Calu3 (cell line): ENCODE data around the gene CBARP. TPM values are rescaled to one million over a fixed set of nuclear protein-coding genes. Genes with fewer than 3 reads are reported as not detected.

Source experiments
- BruUV-seq: library from RNA; stranded (reverse); fragments of 400-500 nt; replicated peaks from 2 replicates; lab custom pipeline; 2021; lab: Mats Ljungman, UMichigan
- CTCF ChIA-PET: fragments of 300-600 bp; sonication (Branson Sonifier 250); formaldehyde crosslinking; loops from one replicate; lab custom pipeline; 2022; ENCODE audit warnings: antibody characterized with exemption; lab: Charles Lee
- DNase-seq: peaks from one replicate; pipeline ENCODE4 v3.0.0; 2022
- H3K27ac Mint-ChIP-seq: one replicate; pipeline ENCODE4 v1.8.0; 2022; ENCODE audit warnings: mixed read lengths; ENCODE audit not compliant: unreplicated experiment
- H3K27me3 Mint-ChIP-seq: one replicate; pipeline ENCODE4 v1.8.0; 2022; ENCODE audit warnings: mixed read lengths; ENCODE audit not compliant: unreplicated experiment
- H3K36me3 Mint-ChIP-seq: one replicate; pipeline ENCODE4 v1.8.0; 2022; ENCODE audit warnings: mild to moderate bottlenecking, moderate library complexity, mixed read lengths; ENCODE audit not compliant: insufficient read depth, unreplicated experiment
- H3K4me1 Mint-ChIP-seq: one replicate; pipeline ENCODE4 v1.8.0; 2022; ENCODE audit warnings: mild to moderate bottlenecking, low read depth, mixed read lengths; ENCODE audit not compliant: unreplicated experiment
- H3K4me3 Mint-ChIP-seq: one replicate; pipeline ENCODE4 v1.8.0; 2022; ENCODE audit warnings: mild to moderate bottlenecking, low read depth, moderate library complexity, mixed read lengths; ENCODE audit not compliant: unreplicated experiment
- H3K9me3 Mint-ChIP-seq: one replicate; pipeline ENCODE4 v1.8.0; 2022; ENCODE audit warnings: low read depth, mixed read lengths; ENCODE audit not compliant: unreplicated experiment
- intact Hi-C: fragments of 100-400 bp; cut with micrococcal nuclease; formaldehyde crosslinking; loops from one replicate; pipeline ENCODE4 v1.10.0; 2022; ENCODE audit not compliant: unreplicated experiment
- total RNA-seq: library from RNA; stranded (reverse); gene quantifications from 2 replicates; pipeline ENCODE4 v1.2.3, GENCODE V29; 2022
- TF ChIP-seq, protein P1 (sequence below): fragments of 200-600 bp; IDR thresholded peaks from one replicate; pipeline ENCODE4 v1.8.0; 2022; ENCODE audit warnings: antibody characterized with exemption; ENCODE audit not compliant: unreplicated experiment

The CBARP gene
- total RNA-seq, 1 experiment from 2014 or later: 4.2 TPM

- Mint-ChIP-seq H3K4me1 (no peaks in the 10 kb centered on the region), H3K4me3 (no peak overlapping the region), H3K9me3 (no peaks in the 10 kb centered on the region), H3K27ac (no peak overlapping the region), H3K36me3 (peaks cover 11% of the 10 kb centered on the region), H3K27me3 (no peaks in the 10 kb centered on the region)
- TF ChIP-seq, protein P1, sequence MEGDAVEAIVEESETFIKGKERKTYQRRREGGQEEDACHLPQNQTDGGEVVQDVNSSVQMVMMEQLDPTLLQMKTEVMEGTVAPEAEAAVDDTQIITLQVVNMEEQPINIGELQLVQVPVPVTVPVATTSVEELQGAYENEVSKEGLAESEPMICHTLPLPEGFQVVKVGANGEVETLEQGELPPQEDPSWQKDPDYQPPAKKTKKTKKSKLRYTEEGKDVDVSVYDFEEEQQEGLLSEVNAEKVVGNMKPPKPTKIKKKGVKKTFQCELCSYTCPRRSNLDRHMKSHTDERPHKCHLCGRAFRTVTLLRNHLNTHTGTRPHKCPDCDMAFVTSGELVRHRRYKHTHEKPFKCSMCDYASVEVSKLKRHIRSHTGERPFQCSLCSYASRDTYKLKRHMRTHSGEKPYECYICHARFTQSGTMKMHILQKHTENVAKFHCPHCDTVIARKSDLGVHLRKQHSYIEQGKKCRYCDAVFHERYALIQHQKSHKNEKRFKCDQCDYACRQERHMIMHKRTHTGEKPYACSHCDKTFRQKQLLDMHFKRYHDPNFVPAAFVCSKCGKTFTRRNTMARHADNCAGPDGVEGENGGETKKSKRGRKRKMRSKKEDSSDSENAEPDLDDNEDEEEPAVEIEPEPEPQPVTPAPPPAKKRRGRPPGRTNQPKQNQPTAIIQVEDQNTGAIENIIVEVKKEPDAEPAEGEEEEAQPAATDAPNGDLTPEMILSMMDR: no peak
- intact Hi-C loops: no loop called here
- CTCF ChIA-PET: no interaction called here
- no peak for DNase-seq
- no TSS peak for BruUV-seq
Measured at GRCh38 chr19:1224047-1224825, 13.6 kb downstream of the CBARP start.

GRCh38 chr19:1223018-1223855 is 14.6 kb downstream of the CBARP start:
- DNase-seq: peak; percentile 53
- no TSS peak for BruUV-seq
- no peak overlapping the region for H3K4me3 Mint-ChIP-seq
- no peaks in the 10 kb centered on the region for H3K4me1 Mint-ChIP-seq
- no peak overlapping the region for H3K27ac Mint-ChIP-seq
- peaks cover 10% of the 10 kb centered on the region for H3K36me3 Mint-ChIP-seq
- intact Hi-C loops: no loop called here
- H3K27me3 Mint-ChIP-seq: no peaks in the 10 kb centered on the region
- CTCF ChIA-PET: no interaction called here
- TF ChIP-seq, protein P1: no peak
- no peaks in the 10 kb centered on the region for H3K9me3 Mint-ChIP-seq

GRCh38 chr19:1222394-1222793 is 15.4 kb downstream of the CBARP start:
- Mint-ChIP-seq H3K4me1 (no peaks in the 10 kb centered on the region), H3K27ac (no peak overlapping the region), H3K27me3 (no peaks in the 10 kb centered on the region), H3K4me3 (no peak overlapping the region), H3K36me3 (peaks cover 5% of the 10 kb centered on the region), H3K9me3 (no peaks in the 10 kb centered on the region)
- TF ChIP-seq, protein P1: no peak
- BruUV-seq: no TSS peak
- no peak for DNase-seq
- intact Hi-C loops: no loop called here
- CTCF ChIA-PET: no interaction called here

DNA sequence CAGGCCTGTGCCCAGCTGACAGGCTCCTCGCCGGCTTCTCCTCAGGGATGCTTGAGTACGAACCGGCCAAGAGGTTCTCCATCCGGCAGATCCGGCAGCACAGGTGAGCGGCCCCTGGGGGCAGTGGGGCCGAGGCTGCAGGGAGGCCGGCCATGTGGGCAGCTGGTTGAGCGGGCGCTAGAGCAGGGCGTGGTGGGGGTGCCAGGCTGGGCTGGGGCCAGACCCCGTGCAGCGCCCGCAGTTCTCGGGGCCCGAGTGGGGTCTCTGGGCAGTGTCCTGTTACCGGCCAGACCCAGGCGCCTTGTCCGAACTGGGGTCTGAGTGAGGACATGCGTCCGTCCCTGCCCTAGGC is 15.9 kb downstream of the CBARP start:
- Mint-ChIP-seq H3K36me3 (peaks cover under 1% of the 10 kb centered on the region), H3K27me3 (no peaks in the 10 kb centered on the region), H3K27ac (no peak overlapping the region), H3K9me3 (no peaks in the 10 kb centered on the region), H3K4me3 (no peak overlapping the region), H3K4me1 (no peaks in the 10 kb centered on the region)
- CTCF ChIA-PET: no interaction called here
- no TSS peak for BruUV-seq
- intact Hi-C loops: no loop called here
- no peak for DNase-seq
- TF ChIP-seq, protein P1: no peak
